ENCODE results near the gene NEUROG2.
A peak's percentile ranks its signal among the peaks of the same experiment; 100 is the strongest.

The NEUROG2 gene

GRCh38 chr4:112521123-112522023 is 5.4 kb upstream of the NEUROG2 start:
- DNase-seq (ENCODE audit: low spot score), result no peak
- no peak for TF ChIP-seq CTCF (IDR thresholded peaks at IDR 0.05; ENCODE audit: extremely low read depth, insufficient read depth, missing control alignments)
- in situ Hi-C loops (cut with MboI; ENCODE audit: low pct_unique_long_range_greater_than_20kb, low sequenced_read_pairs, unreplicated experiment), result loop anchor here (10.0 kb wide), 2 partner anchors 197 to 417 kb away; no protein-coding TSS in a partner anchor

- no peak for TF ChIP-seq CTCF (IDR thresholded peaks at IDR 0.05; ENCODE audit: extremely low read depth, insufficient read depth, missing control alignments)
- DNase-seq (ENCODE audit: low spot score), result no peak
- in situ Hi-C loops (cut with MboI; ENCODE audit: low pct_unique_long_range_greater_than_20kb, low sequenced_read_pairs, unreplicated experiment), result loop anchor here (10.0 kb wide), 2 partner anchors 196 to 416 kb away; no protein-coding TSS in a partner anchor
Observed at GRCh38 chr4:112520598-112521122, 4.7 kb upstream of the NEUROG2 start.

- peak; percentile 16 for DNase-seq (ENCODE audit: low spot score)
- in situ Hi-C loops (cut with MboI; ENCODE audit: low pct_unique_long_range_greater_than_20kb, low sequenced_read_pairs, unreplicated experiment), result loop anchor here (10.0 kb wide), 2 partner anchors 195 to 415 kb away; no protein-coding TSS in a partner anchor
- TF ChIP-seq CTCF (IDR thresholded peaks at IDR 0.05; ENCODE audit: extremely low read depth, insufficient read depth, missing control alignments), result peak; percentile 59
Observed at GRCh38 chr4:112519689-112520597, 4.0 kb upstream of the NEUROG2 start.

GRCh38 chr4:112518675-112519074 is 2.7 kb upstream of the NEUROG2 start:
- in situ Hi-C loops (cut with MboI; ENCODE audit: low pct_unique_long_range_greater_than_20kb, low sequenced_read_pairs, unreplicated experiment), result no loop called here
- no peak for DNase-seq (ENCODE audit: low spot score)
- no peak for TF ChIP-seq CTCF (IDR thresholded peaks at IDR 0.05; ENCODE audit: extremely low read depth, insufficient read depth, missing control alignments)

GRCh38 chr4:112517911-112518310 is 1.9 kb upstream of the NEUROG2 start:
- in situ Hi-C loops (cut with MboI; ENCODE audit: low pct_unique_long_range_greater_than_20kb, low sequenced_read_pairs, unreplicated experiment), result no loop called here
- no peak for TF ChIP-seq CTCF (IDR thresholded peaks at IDR 0.05; ENCODE audit: extremely low read depth, insufficient read depth, missing control alignments)
- DNase-seq (ENCODE audit: low spot score), result peak; percentile 58

- peak; percentile 79 for DNase-seq (ENCODE audit: low spot score)
- in situ Hi-C loops (cut with MboI; ENCODE audit: low pct_unique_long_range_greater_than_20kb, low sequenced_read_pairs, unreplicated experiment), result no loop called here
- peak; percentile 43 for TF ChIP-seq CTCF (IDR thresholded peaks at IDR 0.05; ENCODE audit: extremely low read depth, insufficient read depth, missing control alignments)
Observed at GRCh38 chr4:112517067-112517634, 1.2 kb upstream of the NEUROG2 start.

Measured in GM13977 (cell line).